Measurements from ENCODE around the gene ZCWPW2.

The ZCWPW2 gene

GRCh38 chr3:28485164-28485563, 136.6 kb downstream of the ZCWPW2 start:
- Histone ChIP-seq H3K9me3 (ENCODE audit: control insufficient read depth, low read length) (no peaks in the 10 kb centered on the region), H3K27ac (ENCODE audit: insufficient read depth, low read depth, low read length, poor library complexity, severe bottlenecking) (no peak overlapping the region), H3K27me3 (ENCODE audit: control insufficient read depth, insufficient read depth, low read length, poor library complexity, severe bottlenecking) (no peaks in the 10 kb centered on the region), H3K4me3 (ENCODE audit: insufficient read depth, low read depth, low read length) (no peak overlapping the region), H3K4me1 (ENCODE audit: control insufficient read depth, insufficient read depth, low read length) (peaks cover 5% of the 10 kb centered on the region), H3K36me3 (ENCODE audit: control insufficient read depth, insufficient read depth, low read length) (no peaks in the 10 kb centered on the region)

- Histone ChIP-seq H3K4me3 (ENCODE audit: insufficient read depth, low read depth, low read length) (no peak overlapping the region), H3K36me3 (ENCODE audit: control insufficient read depth, insufficient read depth, low read length) (no peaks in the 10 kb centered on the region), H3K4me1 (ENCODE audit: control insufficient read depth, insufficient read depth, low read length) (no peaks in the 10 kb centered on the region), H3K27me3 (ENCODE audit: control insufficient read depth, insufficient read depth, low read length, poor library complexity, severe bottlenecking) (no peaks in the 10 kb centered on the region), H3K9me3 (ENCODE audit: control insufficient read depth, low read length) (no peaks in the 10 kb centered on the region), H3K27ac (ENCODE audit: insufficient read depth, low read depth, low read length, poor library complexity, severe bottlenecking) (no peak overlapping the region)
Observed at GRCh38 chr3:28495301-28495700, 146.8 kb downstream of the ZCWPW2 start.

DNA sequence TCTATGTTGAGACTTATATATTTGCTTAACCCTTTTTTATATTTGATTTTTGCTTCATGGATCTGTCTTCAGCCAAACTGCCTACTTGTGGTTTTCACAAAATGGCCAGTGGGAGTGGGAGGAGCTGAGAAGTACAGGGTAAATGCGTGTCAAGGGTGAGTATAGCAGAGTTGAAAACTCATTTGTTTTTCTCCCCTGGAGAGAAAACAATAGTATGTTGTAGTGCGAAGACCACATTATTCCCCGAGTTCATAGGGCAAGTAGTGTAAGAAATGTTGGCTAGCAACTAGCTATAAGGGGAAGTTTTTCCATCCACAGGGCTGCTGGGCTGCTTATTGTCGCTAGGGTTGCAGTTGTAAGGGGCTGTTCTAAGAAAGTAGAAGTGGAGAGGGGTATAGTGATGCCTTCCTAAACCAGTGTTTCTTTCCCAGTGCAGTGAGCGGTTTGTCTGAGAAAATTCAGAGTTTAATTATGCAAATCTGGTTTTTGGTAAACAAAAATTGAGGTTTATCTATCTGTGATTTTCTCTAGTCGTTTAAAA, 153.9 kb downstream of the ZCWPW2 start:
- H3K27ac ChIP-seq (ENCODE audit: insufficient read depth, low read depth, low read length, poor library complexity, severe bottlenecking): no peak overlapping the region
- no peak overlapping the region for H3K4me3 ChIP-seq (ENCODE audit: insufficient read depth, low read depth, low read length)
- peaks cover 12% of the 10 kb centered on the region for H3K4me1 ChIP-seq (ENCODE audit: control insufficient read depth, insufficient read depth, low read length)
- WGBS, 2 experiments: 72 to 76% methylated on average over 5 to 6 of the region's 6 CpGs
- no peaks in the 10 kb centered on the region for H3K36me3 ChIP-seq (ENCODE audit: control insufficient read depth, insufficient read depth, low read length)
- H3K27me3 ChIP-seq (ENCODE audit: control insufficient read depth, insufficient read depth, low read length, poor library complexity, severe bottlenecking): no peaks in the 10 kb centered on the region
- H3K9me3 ChIP-seq (ENCODE audit: control insufficient read depth, low read length): no peaks in the 10 kb centered on the region

GRCh38 chr3:28504976-28505375, 156.5 kb downstream of the ZCWPW2 start:
- WGBS, 2 experiments: 13 to 38% methylated on average over 1 of the region's 1 CpG
- Histone ChIP-seq H3K4me1 (ENCODE audit: control insufficient read depth, insufficient read depth, low read length) (peaks cover 12% of the 10 kb centered on the region), H3K36me3 (ENCODE audit: control insufficient read depth, insufficient read depth, low read length) (no peaks in the 10 kb centered on the region), H3K4me3 (ENCODE audit: insufficient read depth, low read depth, low read length) (no peak overlapping the region), H3K9me3 (ENCODE audit: control insufficient read depth, low read length) (no peaks in the 10 kb centered on the region), H3K27me3 (ENCODE audit: control insufficient read depth, insufficient read depth, low read length, poor library complexity, severe bottlenecking) (no peaks in the 10 kb centered on the region), H3K27ac (ENCODE audit: insufficient read depth, low read depth, low read length, poor library complexity, severe bottlenecking) (no peak overlapping the region)

DNA sequence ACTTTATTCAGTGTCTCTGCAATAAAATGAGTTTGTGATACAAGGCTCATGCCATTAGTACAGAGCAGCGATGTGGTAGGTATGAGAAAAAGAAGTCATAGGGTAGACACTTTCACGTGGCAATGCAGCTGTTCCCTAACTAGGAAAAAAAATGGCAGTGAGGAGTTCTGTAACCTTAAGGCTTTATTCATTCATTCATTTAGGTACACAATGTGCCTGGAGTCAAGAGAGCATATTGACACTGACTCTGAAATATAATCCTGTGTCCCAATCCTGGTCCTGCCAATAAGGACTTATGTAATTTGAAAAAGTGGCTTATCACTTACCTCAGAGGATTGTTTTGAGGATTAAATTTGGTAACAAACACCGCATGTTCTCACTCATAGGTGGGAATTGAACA, 173.1 kb downstream of the ZCWPW2 start:
- 90 to 94% methylated on average over 3 of the region's 3 CpGs for WGBS, 2 experiments
- Histone ChIP-seq H3K4me1 (ENCODE audit: control insufficient read depth, insufficient read depth, low read length) (no peaks in the 10 kb centered on the region), H3K36me3 (ENCODE audit: control insufficient read depth, insufficient read depth, low read length) (no peaks in the 10 kb centered on the region), H3K9me3 (ENCODE audit: control insufficient read depth, low read length) (no peaks in the 10 kb centered on the region), H3K27ac (ENCODE audit: insufficient read depth, low read depth, low read length, poor library complexity, severe bottlenecking) (no peak overlapping the region), H3K4me3 (ENCODE audit: insufficient read depth, low read depth, low read length) (no peak overlapping the region), H3K27me3 (ENCODE audit: control insufficient read depth, insufficient read depth, low read length, poor library complexity, severe bottlenecking) (no peaks in the 10 kb centered on the region)

DNA sequence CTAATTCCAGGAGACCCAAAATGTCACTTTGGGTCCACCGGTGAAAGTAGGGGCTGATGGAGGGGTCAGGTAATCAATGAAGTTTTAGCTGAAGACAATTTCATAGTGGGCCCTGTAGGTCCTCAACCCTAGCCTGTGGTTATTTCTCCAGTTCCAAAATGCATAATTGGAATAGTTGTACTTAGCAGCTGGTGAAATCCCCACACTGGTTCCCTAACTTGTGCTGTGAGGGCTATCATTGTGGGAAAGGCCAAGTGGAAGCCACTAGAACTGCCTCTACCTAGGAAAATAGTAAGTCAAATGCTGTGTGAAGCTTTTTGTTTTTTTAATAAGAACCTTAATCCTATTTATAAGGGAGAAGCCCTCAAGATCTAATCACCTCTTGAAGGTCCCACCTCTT, 193.8 kb downstream of the ZCWPW2 start:
- H3K4me1 ChIP-seq (ENCODE audit: control insufficient read depth, insufficient read depth, low read length): no peaks in the 10 kb centered on the region
- H3K27me3 ChIP-seq (ENCODE audit: control insufficient read depth, insufficient read depth, low read length, poor library complexity, severe bottlenecking): no peaks in the 10 kb centered on the region
- 31 to 48% methylated on average over 1 of the region's 1 CpG for WGBS, 2 experiments
- H3K9me3 ChIP-seq (ENCODE audit: control insufficient read depth, low read length): no peaks in the 10 kb centered on the region
- no peak overlapping the region for H3K4me3 ChIP-seq (ENCODE audit: insufficient read depth, low read depth, low read length)
- H3K27ac ChIP-seq (ENCODE audit: insufficient read depth, low read depth, low read length, poor library complexity, severe bottlenecking): no peak overlapping the region
- no peaks in the 10 kb centered on the region for H3K36me3 ChIP-seq (ENCODE audit: control insufficient read depth, insufficient read depth, low read length)

DNA sequence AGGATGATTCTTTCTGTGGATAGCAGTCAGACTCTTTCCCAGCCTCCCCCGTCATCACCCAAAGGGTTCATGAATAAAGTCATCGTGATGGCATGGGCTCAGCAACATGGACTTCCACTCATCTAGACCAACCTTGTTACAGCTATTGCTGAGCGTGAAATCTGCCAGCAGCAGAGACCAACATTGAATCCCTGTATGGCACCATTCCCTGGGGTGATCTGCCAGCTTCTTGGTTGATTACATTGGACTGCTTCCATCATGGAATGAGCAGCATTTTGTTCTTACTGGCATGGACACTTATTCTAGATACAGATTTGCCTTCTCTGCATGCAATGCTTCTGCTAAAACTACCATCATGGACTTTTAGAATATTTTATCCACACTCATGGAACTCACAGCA, 195.7 kb downstream of the ZCWPW2 start:
- Histone ChIP-seq H3K27ac (ENCODE audit: insufficient read depth, low read depth, low read length, poor library complexity, severe bottlenecking) (no peak overlapping the region), H3K4me3 (ENCODE audit: insufficient read depth, low read depth, low read length) (no peak overlapping the region), H3K36me3 (ENCODE audit: control insufficient read depth, insufficient read depth, low read length) (no peaks in the 10 kb centered on the region), H3K9me3 (ENCODE audit: control insufficient read depth, low read length) (no peaks in the 10 kb centered on the region), H3K4me1 (ENCODE audit: control insufficient read depth, insufficient read depth, low read length) (no peaks in the 10 kb centered on the region), H3K27me3 (ENCODE audit: control insufficient read depth, insufficient read depth, low read length, poor library complexity, severe bottlenecking) (no peaks in the 10 kb centered on the region)
- 91 to 92% methylated on average over 3 of the region's 3 CpGs for WGBS, 2 experiments

DNA sequence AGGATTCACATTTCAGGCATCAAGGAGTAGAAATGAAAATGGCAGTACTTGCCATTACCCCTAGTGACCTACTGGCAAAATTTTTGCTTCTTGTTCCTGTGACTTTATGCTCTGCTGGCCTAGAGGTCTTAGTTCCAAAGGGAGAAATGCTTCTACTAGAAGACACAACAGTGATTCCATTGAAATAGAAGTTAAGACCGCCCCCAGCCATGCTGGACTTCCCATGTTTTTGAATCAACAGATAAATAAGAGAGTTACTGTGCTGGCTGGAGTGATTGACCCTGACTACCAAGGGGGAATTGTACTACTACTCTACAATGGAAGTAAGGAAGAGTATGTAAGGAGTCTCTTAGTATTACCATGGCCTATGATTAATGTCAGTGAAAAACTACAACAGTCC, 196.3 kb downstream of the ZCWPW2 start:
- H3K9me3 ChIP-seq (ENCODE audit: control insufficient read depth, low read length): no peaks in the 10 kb centered on the region
- H3K27me3 ChIP-seq (ENCODE audit: control insufficient read depth, insufficient read depth, low read length, poor library complexity, severe bottlenecking): no peaks in the 10 kb centered on the region
- no peaks in the 10 kb centered on the region for H3K4me1 ChIP-seq (ENCODE audit: control insufficient read depth, insufficient read depth, low read length)
- 100% methylated on average over 1 of the region's 1 CpG for WGBS, 2 experiments
- no peaks in the 10 kb centered on the region for H3K36me3 ChIP-seq (ENCODE audit: control insufficient read depth, insufficient read depth, low read length)
- H3K27ac ChIP-seq (ENCODE audit: insufficient read depth, low read depth, low read length, poor library complexity, severe bottlenecking): no peak overlapping the region
- H3K4me3 ChIP-seq (ENCODE audit: insufficient read depth, low read depth, low read length): no peak overlapping the region

- H3K9me3 ChIP-seq (ENCODE audit: control insufficient read depth, low read length): no peaks in the 10 kb centered on the region
- no peaks in the 10 kb centered on the region for H3K4me1 ChIP-seq (ENCODE audit: control insufficient read depth, insufficient read depth, low read length)
- no peaks in the 10 kb centered on the region for H3K27me3 ChIP-seq (ENCODE audit: control insufficient read depth, insufficient read depth, low read length, poor library complexity, severe bottlenecking)
- WGBS, 2 experiments: 96 to 97% methylated on average over 2 of the region's 2 CpGs
- H3K4me3 ChIP-seq (ENCODE audit: insufficient read depth, low read depth, low read length): no peak overlapping the region
- H3K27ac ChIP-seq (ENCODE audit: insufficient read depth, low read depth, low read length, poor library complexity, severe bottlenecking): no peak overlapping the region
- H3K36me3 ChIP-seq (ENCODE audit: control insufficient read depth, insufficient read depth, low read length): no peaks in the 10 kb centered on the region
Observed at GRCh38 chr3:28547677-28548076, 199.2 kb downstream of the ZCWPW2 start.

- H3K4me3 ChIP-seq (ENCODE audit: insufficient read depth, low read depth, low read length): no peak overlapping the region
- no peak overlapping the region for H3K27ac ChIP-seq (ENCODE audit: insufficient read depth, low read depth, low read length, poor library complexity, severe bottlenecking)
- no peaks in the 10 kb centered on the region for H3K27me3 ChIP-seq (ENCODE audit: control insufficient read depth, insufficient read depth, low read length, poor library complexity, severe bottlenecking)
- H3K36me3 ChIP-seq (ENCODE audit: control insufficient read depth, insufficient read depth, low read length): no peaks in the 10 kb centered on the region
- WGBS, 2 experiments: 79 to 90% methylated on average over 3 of the region's 3 CpGs
- no peaks in the 10 kb centered on the region for H3K9me3 ChIP-seq (ENCODE audit: control insufficient read depth, low read length)
- H3K4me1 ChIP-seq (ENCODE audit: control insufficient read depth, insufficient read depth, low read length): no peaks in the 10 kb centered on the region
Observed at GRCh38 chr3:28553175-28553574, 204.7 kb downstream of the ZCWPW2 start.

DNA sequence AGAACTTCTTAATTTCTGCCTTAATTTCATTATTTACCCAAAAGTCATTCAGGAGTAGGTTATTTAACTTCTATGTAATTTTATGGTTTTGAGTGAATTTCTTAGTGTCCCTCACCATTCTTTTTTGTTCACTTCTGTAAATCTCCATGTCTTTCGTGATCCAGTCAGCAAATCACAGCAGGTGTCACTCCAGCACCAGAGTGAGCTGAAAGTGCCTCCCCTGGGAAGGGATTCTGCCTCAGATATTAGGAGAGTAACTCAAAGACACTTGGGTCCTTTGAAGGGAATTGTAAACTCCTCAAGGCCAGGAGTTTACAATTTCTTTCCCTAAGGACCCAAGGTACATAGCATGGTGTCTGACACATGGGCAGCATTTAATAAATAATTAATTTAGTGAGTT, 207.7 kb downstream of the ZCWPW2 start:
- H3K9me3 ChIP-seq (ENCODE audit: control insufficient read depth, low read length): no peaks in the 10 kb centered on the region
- H3K4me3 ChIP-seq (ENCODE audit: insufficient read depth, low read depth, low read length): no peak overlapping the region
- no peaks in the 10 kb centered on the region for H3K4me1 ChIP-seq (ENCODE audit: control insufficient read depth, insufficient read depth, low read length)
- H3K27me3 ChIP-seq (ENCODE audit: control insufficient read depth, insufficient read depth, low read length, poor library complexity, severe bottlenecking): no peaks in the 10 kb centered on the region
- 11 to 14% methylated on average over 1 of the region's 1 CpG for WGBS, 2 experiments
- H3K27ac ChIP-seq (ENCODE audit: insufficient read depth, low read depth, low read length, poor library complexity, severe bottlenecking): no peak overlapping the region
- H3K36me3 ChIP-seq (ENCODE audit: control insufficient read depth, insufficient read depth, low read length): no peaks in the 10 kb centered on the region
